OCI-LY1 (cell line): ENCODE data around the gene ATF2.

Source experiments
- CTCF ChIP-seq: fragments of 200-600 bp; sonication (generic), shearing (Covaris generic); IDR thresholded peaks from 2 replicates; pipeline ENCODE4 v1.5.1; 2017; ENCODE audit warnings: mild to moderate bottlenecking, antibody characterized with exemption, low read length, moderate library complexity, mixed read lengths
- EZH2 ChIP-seq: fragments of 200-600 bp; sonication (generic), shearing (Covaris generic); IDR thresholded peaks from 2 replicates; pipeline ENCODE4 v1.8.0; 2017; ENCODE audit warnings: borderline replicate concordance, mixed run types, mild to moderate bottlenecking, antibody characterized with exemption, low read length, moderate library complexity, mixed read lengths

DNA sequence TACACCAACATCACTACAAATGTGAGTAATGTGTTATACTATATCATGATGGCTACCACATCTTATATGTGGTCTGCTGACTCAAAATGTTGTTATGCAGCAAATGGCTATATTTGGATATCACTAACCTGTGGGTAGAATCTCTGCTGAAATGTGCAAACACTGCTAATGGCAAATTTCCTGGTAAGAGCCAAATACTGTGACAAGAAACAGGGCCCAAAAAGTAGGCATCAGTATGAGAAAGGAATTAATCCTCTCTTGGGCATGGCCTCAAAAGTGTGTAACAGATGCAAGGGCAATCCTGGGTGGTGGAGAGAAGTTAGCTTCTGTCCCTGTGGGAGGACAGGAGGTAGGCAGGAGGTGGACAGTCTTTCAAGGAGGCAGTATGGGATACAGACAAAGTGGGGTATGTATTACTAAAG lies 13.3 kb downstream of the ATF2 start:
- TF ChIP-seq CTCF: no peak
- TF ChIP-seq EZH2: no peak
